MCF 10A (cell line): Measurements from ENCODE around the gene CLEC9A. TPM values are rescaled to one million over a fixed set of nuclear protein-coding genes. Genes with fewer than 3 reads are reported as not detected.
"Not testable (repeated sequence)": the region's sequence is repeated elsewhere in the genome, so short reads cannot be mapped to it uniquely, and the experiment has no call there.

Experiments used
- BruUV-seq: library from RNA; stranded (reverse); fragments of 400-500 nt; replicated peaks from 2 replicates; lab custom pipeline; 2021; lab: Mats Ljungman, UMichigan
- CTCF ChIA-PET: fragments of 300-600 bp; sonication (Branson Sonifier 250); formaldehyde crosslinking; extraction: SDS; loops from one replicate; lab custom pipeline; 2021; ENCODE audit warnings: antibody characterized with exemption, inconsistent platforms; lab: Yijun Ruan, JAX
- POLR2A ChIA-PET: fragments of 300-600, 350-650 bp; sonication (Branson Sonifier 250); formaldehyde crosslinking; extraction: SDS; loops from one replicate; lab custom pipeline; 2020; ENCODE audit warnings: antibody characterized with exemption, inconsistent platforms; lab: Yijun Ruan, JAX
- DNase-seq: peaks from one replicate; pipeline ENCODE4 v3.0.0-alpha.2; 2018; ENCODE audit not compliant: unreplicated experiment
- H3K27ac Mint-ChIP-seq: one replicate; pipeline ENCODE4 v1.8.0; 2022; ENCODE audit warnings: mild to moderate bottlenecking, low read depth, mixed read lengths; ENCODE audit not compliant: unreplicated experiment
- H3K27me3 Mint-ChIP-seq: one replicate; pipeline ENCODE4 v1.8.0; 2022; ENCODE audit warnings: mixed read lengths; ENCODE audit not compliant: insufficient read depth, unreplicated experiment
- H3K36me3 Mint-ChIP-seq: one replicate; pipeline ENCODE4 v1.8.0; 2022; ENCODE audit warnings: mild to moderate bottlenecking, moderate library complexity, mixed read lengths; ENCODE audit not compliant: insufficient read depth, unreplicated experiment
- H3K4me1 Mint-ChIP-seq: one replicate; pipeline ENCODE4 v1.8.0; 2022; ENCODE audit warnings: mixed read lengths; ENCODE audit not compliant: insufficient read depth, unreplicated experiment
- H3K4me3 Mint-ChIP-seq: one replicate; pipeline ENCODE4 v1.8.0; 2022; ENCODE audit warnings: mild to moderate bottlenecking, moderate library complexity, mixed read lengths; ENCODE audit not compliant: unreplicated experiment
- H3K9me3 Mint-ChIP-seq: one replicate; pipeline ENCODE4 v1.8.0; 2022; ENCODE audit warnings: mixed read lengths; ENCODE audit not compliant: unreplicated experiment
- intact Hi-C: fragments of 100-400 bp; cut with micrococcal nuclease; formaldehyde crosslinking; loops from 2 replicates; pipeline ENCODE4 v1.14.1; 2022
- total RNA-seq: library from RNA; stranded (reverse); gene quantifications from 2 replicates; pipeline ENCODE4 v1.2.3, GENCODE V29; 2022
- TF ChIP-seq, protein P1 (sequence below): fragments of 200-600 bp; IDR thresholded peaks from one replicate; pipeline ENCODE4 v1.8.0; 2022; ENCODE audit warnings: antibody characterized with exemption, mild to moderate bottlenecking; ENCODE audit not compliant: unreplicated experiment

CLEC9A gene
- total RNA-seq, 1 experiment from 2014 or later = not detected

- Mint-ChIP-seq H3K4me3 (no peak overlapping the region), H3K36me3 (no peaks in the 10 kb centered on the region), H3K4me1 (peaks cover 8% of the 10 kb centered on the region), H3K27ac (no peak overlapping the region), H3K9me3 (no peaks in the 10 kb centered on the region), H3K27me3 (no peaks in the 10 kb centered on the region)
- TF ChIP-seq, protein P1, sequence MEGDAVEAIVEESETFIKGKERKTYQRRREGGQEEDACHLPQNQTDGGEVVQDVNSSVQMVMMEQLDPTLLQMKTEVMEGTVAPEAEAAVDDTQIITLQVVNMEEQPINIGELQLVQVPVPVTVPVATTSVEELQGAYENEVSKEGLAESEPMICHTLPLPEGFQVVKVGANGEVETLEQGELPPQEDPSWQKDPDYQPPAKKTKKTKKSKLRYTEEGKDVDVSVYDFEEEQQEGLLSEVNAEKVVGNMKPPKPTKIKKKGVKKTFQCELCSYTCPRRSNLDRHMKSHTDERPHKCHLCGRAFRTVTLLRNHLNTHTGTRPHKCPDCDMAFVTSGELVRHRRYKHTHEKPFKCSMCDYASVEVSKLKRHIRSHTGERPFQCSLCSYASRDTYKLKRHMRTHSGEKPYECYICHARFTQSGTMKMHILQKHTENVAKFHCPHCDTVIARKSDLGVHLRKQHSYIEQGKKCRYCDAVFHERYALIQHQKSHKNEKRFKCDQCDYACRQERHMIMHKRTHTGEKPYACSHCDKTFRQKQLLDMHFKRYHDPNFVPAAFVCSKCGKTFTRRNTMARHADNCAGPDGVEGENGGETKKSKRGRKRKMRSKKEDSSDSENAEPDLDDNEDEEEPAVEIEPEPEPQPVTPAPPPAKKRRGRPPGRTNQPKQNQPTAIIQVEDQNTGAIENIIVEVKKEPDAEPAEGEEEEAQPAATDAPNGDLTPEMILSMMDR = no peak
- DNase-seq = no peak
- no TSS peak for BruUV-seq
- POLR2A ChIA-PET = no interaction called here
- intact Hi-C loops = loop anchor here (10.0 kb wide), 1 partner anchor 204 kb away; no protein-coding TSS in a partner anchor
- CTCF ChIA-PET = interaction anchor here (1.0 to 2.5 kb wide), 6 partner anchors 8 to 267 kb away, joined by 3 to 11 read pairs (median 4); partner anchors contain the start of gene CLEC12B
These were observed 12.1 kb upstream of the CLEC9A start for GRCh38 chr12:10018386-10018785.

- no peaks in the 10 kb centered on the region for H3K36me3 Mint-ChIP-seq
- intact Hi-C loops = loop anchor here (10.0 kb wide), 1 partner anchor 193 kb away; the partner anchor contains the start of gene GABARAPL1
- H3K27ac Mint-ChIP-seq = no peak overlapping the region
- no peak for DNase-seq
- no peak overlapping the region for H3K4me3 Mint-ChIP-seq
- no peaks in the 10 kb centered on the region for H3K27me3 Mint-ChIP-seq
- peaks cover 8% of the 10 kb centered on the region for H3K4me1 Mint-ChIP-seq
- TF ChIP-seq, protein P1 = no peak
- H3K9me3 Mint-ChIP-seq = no peaks in the 10 kb centered on the region
- POLR2A ChIA-PET = no interaction called here
- CTCF ChIA-PET = interaction anchor here (0.6 to 1.4 kb wide), 7 partner anchors 10 to 709 kb away, joined by 3 to 6 read pairs (median 3); partner anchors contain the start of gene CLEC12B
- BruUV-seq = no TSS peak
These were observed 9.1 kb upstream of the CLEC9A start for GRCh38 chr12:10021342-10021741.

GRCh38 chr12:10025236-10025635 lies 5.2 kb upstream of the CLEC9A start:
- BruUV-seq = no TSS peak
- Mint-ChIP-seq H3K27me3 (no peaks in the 10 kb centered on the region), H3K36me3 (no peaks in the 10 kb centered on the region), H3K27ac (no peak overlapping the region), H3K4me1 (peaks cover 19% of the 10 kb centered on the region), H3K9me3 (peaks cover 8% of the 10 kb centered on the region), H3K4me3 (no peak overlapping the region)
- DNase-seq = no peak
- POLR2A ChIA-PET = interaction anchor here (1.2 kb wide), 1 partner anchor 15 kb away, joined by 4 read pairs; no protein-coding TSS in a partner anchor
- TF ChIP-seq, protein P1 = no peak
- intact Hi-C loops = loop anchor here (10.0 kb wide), 1 partner anchor 190 kb away; the partner anchor contains the start of gene GABARAPL1
- CTCF ChIA-PET = interaction anchor here (1.2 to 1.5 kb wide), 2 partner anchors 15 to 115 kb away, joined by 3 to 6 read pairs; partner anchors contain the start of gene CLEC12B

GRCh38 chr12:10026666-10027065 lies 3.8 kb upstream of the CLEC9A start:
- DNase-seq, H3K27me3 Mint-ChIP-seq, H3K27ac Mint-ChIP-seq, H3K36me3 Mint-ChIP-seq, H3K4me3 Mint-ChIP-seq, BruUV-seq: not testable (repeated sequence)
- Mint-ChIP-seq H3K4me1 (peaks cover 30% of the 10 kb centered on the region), H3K9me3 (peaks cover 14% of the 10 kb centered on the region)
- intact Hi-C loops = loop anchor here (10.0 kb wide), 1 partner anchor 188 kb away; the partner anchor contains the start of gene GABARAPL1
- POLR2A ChIA-PET = interaction anchor here (1.2 kb wide), 1 partner anchor 17 kb away, joined by 4 read pairs; no protein-coding TSS in a partner anchor
- CTCF ChIA-PET = interaction anchor here (1.1 to 1.5 kb wide), 2 partner anchors 30 to 113 kb away, joined by 3 to 6 read pairs; no protein-coding TSS in a partner anchor
